ENCODE data around the gene FNDC5. TPM values are rescaled to one million over a fixed set of nuclear protein-coding genes. Genes with fewer than 3 reads are reported as not detected.

The FNDC5 gene
- total and polyA plus RNA-seq, 9 of the 15 experiments (the other 6 are each of a cell fraction or from before 2014, with no cell fraction given) = 0.06 to 2.1 (median 0.22) TPM

- TF ChIP-seq ZNF589 (CRISPR knock-in tag; IDR thresholded peaks at IDR 0.05; ENCODE audit: low read depth) (peak; percentile 85), SMAD3 (CRISPR knock-in tag; conservative IDR thresholded peaks at IDR 0.05) (peak; percentile 72; the same call in 1 of the 2 replicates), CBX5 (IDR thresholded peaks at IDR 0.05; ENCODE audit: borderline replicate concordance, low read depth) (peak; percentile 70; the same call in 1 of the 2 replicates), ZNF146 (CRISPR knock-in tag; IDR thresholded peaks at IDR 0.05; ENCODE audit: unreplicated experiment) (peak; percentile 74), CEBPZ (IDR thresholded peaks at IDR 0.05; ENCODE audit: borderline replicate concordance, low read depth, low read length) (no peak), HNRNPK (IDR thresholded peaks at IDR 0.05; ENCODE audit: low read depth, low read length, poor library complexity, severe bottlenecking) (no peak), ZBTB1 (CRISPR knock-in tag; IDR thresholded peaks at IDR 0.05; ENCODE audit: borderline replicate concordance, low read depth) (peak; percentile 98), ZBTB2 (IDR thresholded peaks at IDR 0.05) (no peak), ZBTB9 (CRISPR knock-in tag; IDR thresholded peaks at IDR 0.05) (peak; percentile 89), EGR1 (conservative IDR thresholded peaks at IDR 0.05) (peak; percentile 59), POLR2G (IDR thresholded peaks at IDR 0.05; ENCODE audit: low read depth, low read length) (peak; percentile 38), CTBP1 (IDR thresholded peaks at IDR 0.05; ENCODE audit: borderline replicate concordance) (peak; percentile 59; the same call in 1 of the 2 replicates), POLR2A (conservative IDR thresholded peaks at IDR 0.05) (no peak), ZNF511 (CRISPR knock-in tag; IDR thresholded peaks at IDR 0.05) (peak; percentile 100), FOXP1 (CRISPR knock-in tag; IDR thresholded peaks at IDR 0.05) (peak; percentile 100), AFF4 (CRISPR knock-in tag; IDR thresholded peaks at IDR 0.05) (peak; percentile 100)
Measured at GRCh38 chr1:32886004-32886827, 15.5 kb upstream of the FNDC5 start, which contains the start of gene HPCA (continued).

Data from K562 (cell line).